ENCODE data around the gene PRKG2. TPM values are rescaled to one million over a fixed set of nuclear protein-coding genes. Genes with fewer than 3 reads are reported as not detected.

PRKG2 gene
- total and polyA plus RNA-seq, 10 of the 15 experiments (the other 5 are each of a cell fraction or from before 2014, with no cell fraction given) = not detected

GRCh38 chr4:81085291-81085690 lies 129.7 kb downstream of the PRKG2 start:
- no peak for TF ChIP-seq TCF12 (IDR thresholded peaks at IDR 0.05; ENCODE audit: low read depth, low read length)
- TF ChIP-seq CHD2 (IDR thresholded peaks at IDR 0.05; ENCODE audit: borderline replicate concordance, low read depth, low read length) = no peak
- no peak for TF ChIP-seq BCL11A (IDR thresholded peaks at IDR 0.05; ENCODE audit: low read depth, low read length)
- no peak for TF ChIP-seq EZH2 (IDR thresholded peaks at IDR 0.05; ENCODE audit: borderline replicate concordance, control insufficient read depth, low read depth, low read length)
- ChIA-PET SMC1A (ENCODE audit: uncharacterized antibody, unreplicated experiment) (no interaction called here), CTCF (interaction anchor here (0.7 to 2.7 kb wide), 2 partner anchors 15 to 724 kb away, joined by 3 to 15 read pairs; no protein-coding TSS in a partner anchor), RAD21 (ENCODE audit: unreplicated experiment) (no interaction called here), POLR2A (no interaction called here)
- DNase-seq (ENCODE audit: low read depth, low spot score) = no peak
- Histone ChIP-seq H3K27ac (ENCODE audit: control insufficient read depth, insufficient read depth) (no peak overlapping the region), H3K4me1 (ENCODE audit: control insufficient read depth, insufficient read depth, low read length) (no peaks in the 10 kb centered on the region), H3K27me3 (replicated peaks in 1 of 2; ENCODE audit: control insufficient read depth in 2 of 2, insufficient read depth in 2 of 2, low read length in 1 of 2) (no peaks in the 10 kb centered on the region), H3K79me2 (ENCODE audit: control insufficient read depth, insufficient read depth, low read length) (no peaks in the 10 kb centered on the region), H2AFZ (ENCODE audit: control insufficient read depth, low read depth, low read length) (no peak overlapping the region), H3K4me3 (no peak overlapping the region), H3K9me3 (replicated peaks; ENCODE audit: control insufficient read depth, insufficient read depth, low read length) (no peaks in the 10 kb centered on the region), H3K4me2 (ENCODE audit: control insufficient read depth, insufficient read depth) (no peak overlapping the region), H3K36me3 (ENCODE audit: control insufficient read depth in 2 of 2, insufficient read depth in 2 of 2, low read length in 1 of 2) (no peaks in the 10 kb centered on the region), H3K9ac (ENCODE audit: control insufficient read depth, insufficient read depth, low read length) (no peak overlapping the region), H4K20me1 (ENCODE audit: control insufficient read depth, insufficient read depth) (no peaks in the 10 kb centered on the region)
- intact Hi-C loops (cut with micrococcal nuclease; ENCODE audit: unreplicated experiment) (no loop called here), in situ Hi-C loops (cut with MboI) (no loop called here)
- BruUV-seq (replicated peaks) = no TSS peak
- no peak for ATAC-seq
- WGBS (ENCODE audit: insufficient coverage, insufficient replicate concordance, low lambda C conversion rate, missing lambda C conversion rate) = 30% methylated on average over 3 of the region's 3 CpGs
- FAIRE-seq = no peak

GRCh38 chr4:81084634-81085033 lies 130.4 kb downstream of the PRKG2 start:
- Histone ChIP-seq H3K4me3 (no peak overlapping the region), H3K79me2 (ENCODE audit: control insufficient read depth, insufficient read depth, low read length) (no peaks in the 10 kb centered on the region), H3K27ac (ENCODE audit: control insufficient read depth, insufficient read depth) (no peak overlapping the region), H3K9ac (ENCODE audit: control insufficient read depth, insufficient read depth, low read length) (no peak overlapping the region), H4K20me1 (ENCODE audit: control insufficient read depth, insufficient read depth) (no peaks in the 10 kb centered on the region), H2AFZ (ENCODE audit: control insufficient read depth, low read depth, low read length) (no peak overlapping the region), H3K9me3 (replicated peaks; ENCODE audit: control insufficient read depth, insufficient read depth, low read length) (no peaks in the 10 kb centered on the region), H3K4me2 (ENCODE audit: control insufficient read depth, insufficient read depth) (no peak overlapping the region), H3K4me1 (ENCODE audit: control insufficient read depth, insufficient read depth, low read length) (no peaks in the 10 kb centered on the region), H3K27me3 (replicated peaks in 1 of 2; ENCODE audit: control insufficient read depth in 2 of 2, insufficient read depth in 2 of 2, low read length in 1 of 2) (no peaks in the 10 kb centered on the region), H3K36me3 (ENCODE audit: control insufficient read depth in 2 of 2, insufficient read depth in 2 of 2, low read length in 1 of 2) (no peaks in the 10 kb centered on the region)
- in situ Hi-C loops (cut with MboI) (no loop called here), intact Hi-C loops (cut with micrococcal nuclease; ENCODE audit: unreplicated experiment) (no loop called here)
- ChIA-PET SMC1A (ENCODE audit: uncharacterized antibody, unreplicated experiment) (interaction anchor here (1.5 kb wide), 1 partner anchor 10 kb away, joined by 4 read pairs; no protein-coding TSS in a partner anchor), CTCF (interaction anchor here (1.3 to 2.7 kb wide), 3 partner anchors 14 to 176 kb away, joined by 4 to 15 read pairs (median 9); no protein-coding TSS in a partner anchor), RAD21 (ENCODE audit: unreplicated experiment) (interaction anchor here (0.5 kb wide), 1 partner anchor 612 kb away, joined by 3 read pairs; no protein-coding TSS in a partner anchor), POLR2A (no interaction called here)
- no TSS peak for BruUV-seq (replicated peaks)
- no peak for DNase-seq (ENCODE audit: low read depth, low spot score)
- TF ChIP-seq NR2C1 (IDR thresholded peaks at IDR 0.05) = no peak
- peak; percentile 47 for TF ChIP-seq BCL3 (IDR thresholded peaks at IDR 0.05; ENCODE audit: borderline replicate concordance, insufficient read depth, low read depth, low read length, poor library complexity, severe bottlenecking)
- no peak for TF ChIP-seq CBFB (IDR thresholded peaks at IDR 0.05; ENCODE audit: low read depth)
- WGBS (ENCODE audit: insufficient coverage, insufficient replicate concordance, low lambda C conversion rate, missing lambda C conversion rate) = 67% methylated on average over 3 of the region's 3 CpGs
- no peak for FAIRE-seq
- no peak for ATAC-seq
